Loucy (cell line): Measurements from ENCODE around the gene CEP41.

Experiments
- CTCF ChIP-seq: fragments of 200-600 bp; sonication (generic); conservative IDR thresholded peaks from 2 replicates; pipeline ENCODE4 v1.5.1; 2014; ENCODE audit warnings: mild to moderate bottlenecking, antibody characterized with exemption, low read length
- EZH2phosphoT487 ChIP-seq: fragments of 200-600 bp; IDR thresholded peaks from 2 replicates; pipeline ENCODE4 v1.6.1; 2018; ENCODE audit warnings: antibody characterized with exemption, mild to moderate bottlenecking, moderate library complexity, borderline replicate concordance

DNA sequence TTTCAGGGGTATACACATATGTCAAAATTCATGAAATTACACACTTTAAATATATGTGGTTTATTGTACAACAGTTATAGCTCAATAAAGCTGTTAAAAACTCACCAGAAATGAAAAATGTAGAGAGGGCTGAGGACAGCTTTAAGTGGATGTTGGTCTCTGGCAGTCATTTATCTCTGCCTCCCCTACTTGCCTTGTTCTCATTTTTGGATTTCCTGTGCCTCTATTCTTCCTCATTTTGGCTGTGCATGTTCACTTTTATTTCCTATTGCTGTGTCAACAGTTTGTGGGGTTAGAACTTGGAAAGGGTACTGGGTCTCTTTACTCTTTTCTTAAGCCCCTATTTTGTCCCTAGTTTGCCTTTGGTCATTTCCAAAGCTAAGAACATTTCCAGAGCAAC lies 32.5 kb upstream of the CEP41 start:
- TF ChIP-seq CTCF (no peak), EZH2phosphoT487 (no peak)
